Measurements from ENCODE around the gene RNF144A. TPM values are rescaled to one million over a fixed set of nuclear protein-coding genes. Genes with fewer than 3 reads are reported as not detected.

RNF144A gene
- total and polyA plus RNA-seq, 10 of the 15 experiments (the other 5 are each of a cell fraction or from before 2014, with no cell fraction given), result 0.02 to 12.1 (median 0.48) TPM; not detected in 1

GRCh38 chr2:6970551-6970950 is 53.3 kb downstream of the RNF144A start (continued):
- TF ChIP-seq, protein P1, sequence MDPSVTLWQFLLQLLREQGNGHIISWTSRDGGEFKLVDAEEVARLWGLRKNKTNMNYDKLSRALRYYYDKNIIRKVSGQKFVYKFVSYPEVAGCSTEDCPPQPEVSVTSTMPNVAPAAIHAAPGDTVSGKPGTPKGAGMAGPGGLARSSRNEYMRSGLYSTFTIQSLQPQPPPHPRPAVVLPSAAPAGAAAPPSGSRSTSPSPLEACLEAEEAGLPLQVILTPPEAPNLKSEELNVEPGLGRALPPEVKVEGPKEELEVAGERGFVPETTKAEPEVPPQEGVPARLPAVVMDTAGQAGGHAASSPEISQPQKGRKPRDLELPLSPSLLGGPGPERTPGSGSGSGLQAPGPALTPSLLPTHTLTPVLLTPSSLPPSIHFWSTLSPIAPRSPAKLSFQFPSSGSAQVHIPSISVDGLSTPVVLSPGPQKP (IDR thresholded peaks at IDR 0.05; ENCODE audit: low read depth, low read length), result no peak
- no peak for TF ChIP-seq SKIL (IDR thresholded peaks at IDR 0.05; ENCODE audit: low read depth, poor library complexity, severe bottlenecking)
- no peak for TF ChIP-seq USF2 (IDR thresholded peaks at IDR 0.05; ENCODE audit: borderline replicate concordance, low read depth, low read length)
- TF ChIP-seq E4F1 (IDR thresholded peaks at IDR 0.05; ENCODE audit: borderline replicate concordance, partially characterized antibody), result no peak
- no peak for TF ChIP-seq ZNF207 (IDR thresholded peaks at IDR 0.05; ENCODE audit: borderline replicate concordance)
- TF ChIP-seq SMAD1 (IDR thresholded peaks at IDR 0.05; ENCODE audit: low read depth, partially characterized antibody), result no peak
- no peak for TF ChIP-seq TCF12 (IDR thresholded peaks at IDR 0.05; ENCODE audit: low read depth, low read length)
- TF ChIP-seq PML (IDR thresholded peaks at IDR 0.05; ENCODE audit: low read length), result no peak
- no peak for TF ChIP-seq EGR1 (IDR thresholded peaks at IDR 0.05; ENCODE audit: borderline replicate concordance in 1 of 2, low read depth in 2 of 2, low read length in 2 of 2)
- TF ChIP-seq FOS (IDR thresholded peaks at IDR 0.05; ENCODE audit: borderline replicate concordance, extremely low read depth, insufficient read length), result no peak
- no peak for TF ChIP-seq CHD4 (IDR thresholded peaks at IDR 0.05)
- no peak for TF ChIP-seq NFYA (IDR thresholded peaks at IDR 0.05; ENCODE audit: borderline replicate concordance, low read depth, low read length)
- TF ChIP-seq, protein P2, sequence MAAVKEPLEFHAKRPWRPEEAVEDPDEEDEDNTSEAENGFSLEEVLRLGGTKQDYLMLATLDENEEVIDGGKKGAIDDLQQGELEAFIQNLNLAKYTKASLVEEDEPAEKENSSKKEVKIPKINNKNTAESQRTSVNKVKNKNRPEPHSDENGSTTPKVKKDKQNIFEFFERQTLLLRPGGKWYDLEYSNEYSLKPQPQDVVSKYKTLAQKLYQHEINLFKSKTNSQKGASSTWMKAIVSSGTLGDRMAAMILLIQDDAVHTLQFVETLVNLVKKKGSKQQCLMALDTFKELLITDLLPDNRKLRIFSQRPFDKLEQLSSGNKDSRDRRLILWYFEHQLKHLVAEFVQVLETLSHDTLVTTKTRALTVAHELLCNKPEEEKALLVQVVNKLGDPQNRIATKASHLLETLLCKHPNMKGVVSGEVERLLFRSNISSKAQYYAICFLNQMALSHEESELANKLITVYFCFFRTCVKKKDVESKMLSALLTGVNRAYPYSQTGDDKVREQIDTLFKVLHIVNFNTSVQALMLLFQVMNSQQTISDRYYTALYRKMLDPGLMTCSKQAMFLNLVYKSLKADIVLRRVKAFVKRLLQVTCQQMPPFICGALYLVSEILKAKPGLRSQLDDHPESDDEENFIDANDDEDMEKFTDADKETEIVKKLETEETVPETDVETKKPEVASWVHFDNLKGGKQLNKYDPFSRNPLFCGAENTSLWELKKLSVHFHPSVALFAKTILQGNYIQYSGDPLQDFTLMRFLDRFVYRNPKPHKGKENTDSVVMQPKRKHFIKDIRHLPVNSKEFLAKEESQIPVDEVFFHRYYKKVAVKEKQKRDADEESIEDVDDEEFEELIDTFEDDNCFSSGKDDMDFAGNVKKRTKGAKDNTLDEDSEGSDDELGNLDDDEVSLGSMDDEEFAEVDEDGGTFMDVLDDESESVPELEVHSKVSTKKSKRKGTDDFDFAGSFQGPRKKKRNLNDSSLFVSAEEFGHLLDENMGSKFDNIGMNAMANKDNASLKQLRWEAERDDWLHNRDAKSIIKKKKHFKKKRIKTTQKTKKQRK (IDR thresholded peaks at IDR 0.05; ENCODE audit: low read depth, low read length), result no peak
- TF ChIP-seq POU2F2 (IDR thresholded peaks at IDR 0.05; ENCODE audit: borderline replicate concordance, low read depth, low read length), result no peak
- TF ChIP-seq ZNF217 (IDR thresholded peaks at IDR 0.05), result no peak
- no peak for TF ChIP-seq YBX1 (IDR thresholded peaks at IDR 0.05)
